GM18502 (cell line): ENCODE data around the gene PCSK7.

Experiments used
- ATAC-seq: cut with Tn5 transposase; IDR thresholded peaks from one replicate; pipeline ENCODE4 v1.9.1; 2021; ENCODE audit warnings: mild to moderate bottlenecking; ENCODE audit not compliant: unreplicated experiment, poor library complexity

Gene PCSK7

GRCh38 chr11:117232092-117232878, 412 bp upstream of the PCSK7 start, which contains the start of gene RNF214:
RNF214 (plus strand) TSS chr11:117232671; CDS start chr11:117234273, 1,602 bp downstream.
- ATAC-seq = peak; percentile 77

DNA sequence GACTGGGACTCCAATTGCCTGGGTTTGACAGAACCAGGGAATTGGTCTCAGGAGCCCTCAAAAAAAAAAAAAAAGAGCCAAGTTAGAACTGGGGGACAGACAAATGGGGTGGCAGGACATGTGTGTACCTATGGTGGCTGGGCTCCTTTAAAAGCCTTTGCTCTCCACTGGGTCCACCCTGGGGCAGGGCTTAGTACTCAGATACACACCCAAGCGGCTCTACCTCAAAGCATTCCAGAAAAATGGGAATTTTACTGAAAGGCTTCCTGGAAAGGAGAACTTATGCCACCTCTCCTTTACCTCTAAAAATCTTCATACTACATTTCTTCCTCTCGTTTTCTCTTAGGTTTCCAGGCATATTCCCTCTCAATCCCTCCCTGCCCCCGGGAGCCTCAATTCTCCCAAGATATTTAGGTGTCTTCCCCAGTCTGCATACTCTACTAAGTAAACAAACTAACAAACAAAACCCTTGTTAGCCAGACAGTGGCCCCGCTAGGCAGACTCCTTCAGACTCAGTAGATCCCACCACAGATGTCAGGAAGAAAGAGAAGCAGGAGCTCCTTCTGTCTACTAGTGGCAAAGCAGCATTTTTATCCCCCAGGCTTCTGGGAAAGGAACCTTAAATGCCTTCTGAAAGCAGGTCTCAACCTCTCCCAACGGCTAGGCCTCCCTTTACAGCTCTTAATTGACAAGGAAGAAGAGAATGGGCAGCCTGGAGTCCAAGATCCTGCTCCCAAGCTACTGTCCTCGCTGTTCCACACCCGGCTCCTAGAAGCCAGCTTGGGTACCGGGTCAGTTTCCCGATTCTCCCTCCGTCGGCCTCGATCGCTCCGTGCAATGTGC, 653 bp downstream of the PCSK7 start:
- no peak for ATAC-seq

- no peak for ATAC-seq
Measured at GRCh38 chr11:117230286-117230961, 1.4 kb downstream of the PCSK7 start.

GRCh38 chr11:117229931-117230285, 2.0 kb downstream of the PCSK7 start:
- no peak for ATAC-seq

DNA sequence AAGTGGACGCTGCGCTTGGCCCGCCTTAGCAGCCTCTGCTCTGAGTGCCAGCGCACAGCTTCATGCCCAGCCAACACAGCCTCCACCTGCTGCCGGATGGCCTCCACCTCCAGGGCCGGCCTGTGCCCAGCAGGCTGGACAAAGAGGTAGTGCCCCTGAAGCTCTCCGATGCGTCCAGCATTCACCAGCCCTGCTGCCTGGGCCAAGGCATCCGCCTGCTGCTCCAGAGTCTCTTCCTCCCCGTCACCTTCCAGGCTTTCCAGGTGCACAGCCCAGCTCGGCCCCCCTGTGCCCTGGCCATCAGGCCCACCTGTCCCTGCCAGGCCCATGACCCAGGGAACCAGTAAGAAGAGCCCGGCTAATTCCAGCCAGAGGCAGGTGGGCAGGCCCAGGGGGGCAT, 2.5 kb downstream of the PCSK7 start:
- no peak for ATAC-seq

DNA sequence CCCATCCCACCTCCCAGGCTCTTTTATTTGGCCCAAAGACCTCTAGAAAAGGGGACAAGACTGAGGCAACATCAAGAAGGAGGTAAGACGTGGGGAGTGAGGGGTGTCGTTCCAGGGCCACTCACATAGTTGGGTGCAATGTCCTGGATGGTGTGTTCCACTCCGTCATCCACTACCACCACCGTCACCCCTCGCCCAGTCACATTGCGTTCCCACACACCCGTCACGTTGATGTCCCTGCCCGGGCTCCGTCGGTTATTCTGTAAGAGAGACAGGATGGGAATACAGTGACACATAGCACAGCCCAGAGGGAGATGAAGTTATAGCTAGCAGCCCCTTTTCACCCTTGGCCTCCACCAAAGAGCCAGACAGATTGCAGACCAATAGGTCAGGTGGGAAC, 3.8 kb downstream of the PCSK7 start:
- ATAC-seq = no peak

- no peak for ATAC-seq
Measured at GRCh38 chr11:117226388-117227385, 5.2 kb downstream of the PCSK7 start.

DNA sequence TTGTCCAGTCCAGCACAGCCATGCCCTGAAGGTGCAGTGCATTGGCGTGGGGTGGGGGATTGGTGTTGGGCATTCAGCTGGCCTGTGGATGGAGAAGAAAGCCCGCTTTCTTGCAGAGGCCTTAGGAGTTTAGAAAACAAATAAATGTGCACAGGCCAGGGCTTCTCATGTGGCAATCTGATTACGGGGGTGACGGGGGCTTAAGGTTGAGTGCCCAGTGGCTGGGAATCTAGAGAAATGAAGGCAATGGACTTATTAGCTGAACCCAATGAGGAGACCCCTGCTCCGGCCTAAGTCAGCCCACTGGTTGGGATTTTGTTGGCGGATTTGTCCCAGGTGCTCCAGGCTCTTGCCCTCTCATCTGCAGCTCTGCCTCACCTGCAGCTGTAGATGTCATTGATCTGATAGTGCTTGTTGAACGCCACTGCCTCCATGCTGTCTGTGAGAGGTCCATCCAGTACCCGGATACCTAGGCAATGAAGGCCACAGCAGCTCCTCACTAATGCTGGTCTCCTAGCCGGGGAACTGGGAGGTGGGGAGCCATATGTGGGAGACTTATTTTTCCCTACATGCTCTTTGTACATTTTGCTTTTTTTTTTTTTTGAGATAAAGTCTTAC, 6.2 kb downstream of the PCSK7 start:
- ATAC-seq = no peak

- no peak for ATAC-seq
Measured at GRCh38 chr11:117223741-117224689, 7.9 kb downstream of the PCSK7 start.

DNA sequence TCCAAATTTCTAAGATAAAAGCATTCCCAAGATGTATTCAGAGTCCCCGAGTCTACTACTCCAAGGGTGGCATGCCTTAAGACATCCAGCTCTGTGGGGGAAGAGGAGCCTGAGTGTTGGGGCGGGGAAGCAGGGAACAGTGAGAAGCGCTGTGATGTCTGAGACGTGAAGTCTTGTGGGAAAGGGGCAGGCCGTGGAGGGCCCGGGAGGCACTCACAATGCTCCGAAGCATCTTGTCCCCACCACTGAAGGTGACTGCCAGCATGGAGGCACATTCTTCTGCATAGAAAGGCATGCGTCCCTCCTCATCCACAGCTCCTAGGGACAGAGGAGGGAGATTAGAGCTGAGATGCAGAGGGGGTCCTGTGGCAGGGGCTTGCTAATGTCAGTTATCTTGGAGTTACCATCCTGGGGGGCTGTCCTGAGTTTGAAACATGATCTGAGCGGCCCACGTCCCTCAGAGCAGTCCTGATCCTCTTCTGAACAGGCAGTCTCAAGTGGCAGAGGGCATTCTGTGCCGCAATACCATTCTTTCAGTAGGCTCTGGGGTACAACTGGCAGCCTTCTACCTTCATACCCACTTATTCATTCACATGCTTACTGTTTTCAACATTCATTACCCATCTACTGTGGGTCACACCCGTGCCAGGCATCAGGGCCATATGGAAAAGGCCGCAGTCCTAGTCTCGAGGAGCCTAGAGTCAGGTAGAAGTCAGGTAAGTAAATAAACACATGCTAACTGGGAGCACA, 8.7 kb downstream of the PCSK7 start:
- ATAC-seq = no peak

DNA sequence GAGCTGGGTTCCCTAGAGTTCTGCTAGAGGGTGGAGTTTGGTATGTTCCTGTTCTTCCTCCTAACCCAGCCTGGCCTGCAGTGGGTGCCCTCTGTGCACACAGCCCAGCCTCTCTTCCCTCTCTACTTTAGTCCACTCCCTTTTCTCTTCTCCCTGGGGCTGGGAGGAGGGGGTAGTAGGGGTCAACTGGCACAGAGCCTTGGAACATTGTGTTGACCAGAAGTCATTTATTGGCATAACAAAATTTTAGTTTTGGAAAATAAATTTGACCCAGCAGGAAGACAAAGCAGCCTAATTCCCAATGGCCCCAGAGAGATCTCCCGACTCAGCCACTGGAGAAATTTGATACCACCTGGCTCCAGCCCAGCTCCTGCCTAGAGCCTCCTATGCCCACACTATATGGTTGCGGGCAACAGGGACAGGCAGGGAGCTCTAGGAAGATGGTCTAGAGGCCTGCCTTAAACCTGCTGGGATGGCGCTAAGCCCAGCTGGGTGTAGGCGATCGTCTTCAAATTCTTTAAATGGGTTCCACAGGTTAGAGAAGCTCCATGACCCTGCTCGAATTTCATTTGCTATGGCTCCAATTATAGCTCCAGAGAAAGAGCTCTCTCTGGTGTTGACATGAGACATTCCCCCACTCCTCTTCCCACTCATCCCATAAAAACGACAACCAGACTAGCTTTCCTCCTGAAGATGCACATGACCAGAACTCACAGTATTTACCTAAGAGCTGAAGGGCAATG, 9.9 kb downstream of the PCSK7 start:
- no peak for ATAC-seq

DNA sequence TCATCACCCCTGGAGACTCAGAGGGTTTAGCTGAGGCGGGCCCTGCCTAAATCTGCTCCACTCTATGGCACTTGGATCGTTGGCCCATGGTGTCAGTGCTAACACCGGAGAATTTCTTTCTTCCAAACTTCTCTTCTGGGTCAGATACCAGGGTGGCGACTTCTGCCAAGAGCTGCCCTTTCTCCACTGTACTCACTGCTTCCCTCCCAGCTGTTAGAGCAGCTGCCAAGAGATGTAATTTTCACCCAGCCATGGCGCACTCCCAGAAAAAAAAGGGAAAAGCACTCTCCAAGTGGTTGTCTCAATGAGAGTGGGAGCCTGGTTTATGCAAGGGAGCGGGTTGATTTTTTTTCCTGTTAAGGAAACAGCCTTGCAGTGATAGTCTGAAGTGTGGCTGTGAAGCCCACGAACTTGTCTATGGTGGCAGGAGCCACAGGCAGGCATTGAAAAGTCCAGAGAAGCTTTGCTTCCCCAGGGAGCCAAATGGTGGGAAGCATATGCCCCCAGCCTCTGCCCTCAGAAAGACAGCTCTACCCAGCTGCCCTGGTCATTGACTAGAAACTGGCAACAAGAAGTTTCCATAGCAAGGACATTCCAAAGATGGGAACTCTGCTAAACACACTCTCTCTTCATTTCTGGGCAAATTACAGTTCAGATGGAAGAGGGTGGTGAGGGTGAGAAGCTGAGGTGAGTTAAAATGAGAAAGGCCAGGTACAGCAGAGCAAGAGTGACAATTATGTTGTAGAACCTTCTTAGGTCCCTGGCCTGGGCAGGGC, 10.7 kb downstream of the PCSK7 start:
- no peak for ATAC-seq

GRCh38 chr11:117220568-117220967, 11.3 kb downstream of the PCSK7 start:
- ATAC-seq = no peak

DNA sequence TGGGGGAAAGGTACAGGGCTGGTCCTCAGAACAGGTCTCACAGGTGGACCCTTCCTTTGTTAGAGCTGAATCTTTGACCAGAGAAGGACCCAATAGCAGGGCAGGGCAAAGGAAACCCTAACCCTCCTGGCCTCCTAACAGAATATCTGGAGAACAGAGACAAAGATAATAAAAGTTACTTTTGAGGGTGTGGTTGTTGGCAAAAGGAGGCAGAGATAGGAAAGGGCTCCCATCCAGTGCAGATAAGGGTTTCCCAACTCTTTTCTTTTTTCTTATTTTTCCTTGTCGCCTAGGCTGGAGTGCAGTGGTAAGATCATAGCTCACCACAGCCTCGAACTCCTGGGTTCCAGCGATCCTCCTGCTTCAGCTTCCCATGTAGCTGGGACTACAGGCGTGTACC, 11.9 kb downstream of the PCSK7 start:
- ATAC-seq = no peak

GRCh38 chr11:117219455-117219854, 12.4 kb downstream of the PCSK7 start:
- ATAC-seq = no peak

DNA sequence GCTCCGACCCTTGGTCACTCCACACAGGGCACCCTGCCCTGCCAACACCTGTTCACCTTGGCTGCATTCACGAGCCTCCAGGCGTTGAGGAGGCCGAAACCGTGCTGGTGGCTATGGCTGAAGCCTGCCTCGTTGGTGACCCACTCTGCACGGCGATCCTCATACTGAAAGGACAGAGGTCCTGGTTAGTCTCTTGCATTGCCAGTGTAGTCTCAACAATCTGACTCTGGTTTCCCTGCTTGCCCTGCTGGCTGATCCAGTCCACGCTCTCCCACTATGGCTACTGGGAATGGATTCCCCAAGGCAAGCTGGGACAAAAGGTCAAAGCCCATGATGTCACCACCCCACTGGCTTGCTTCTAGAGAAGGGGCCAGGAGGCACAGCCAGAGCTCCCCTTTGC, 12.9 kb downstream of the PCSK7 start:
- no peak for ATAC-seq
